Neural progenitor cell (in vitro differentiated cells): Measurements from ENCODE around the gene RNF148. TPM values are rescaled to one million over a fixed set of nuclear protein-coding genes. Genes with fewer than 3 reads are reported as not detected.

ENCODE experiments used
- DNase-seq: peaks from one replicate; pipeline ENCODE4 v3.0.0-alpha.2; 2016; ENCODE audit warnings: low spot score
- H2AFZ ChIP-seq: fragments of 200-600 bp; sonication (generic); replicated peaks from 2 replicates; pipeline ENCODE4 v1.6.1; 2016; ENCODE audit warnings: antibody characterized with exemption
- H3F3A ChIP-seq: fragments of 200-600 bp; sonication (generic); 2 replicates; pipeline ENCODE4 v1.6.1; 2016; ENCODE audit warnings: antibody characterized with exemption, low read depth
- H3K27ac ChIP-seq: fragments of 200-600 bp; sonication (generic); 2 replicates; pipeline ENCODE4 v1.5.1; 2016; ENCODE audit warnings: mild to moderate bottlenecking
- H3K27me3 ChIP-seq: fragments of 200-600 bp; sonication (generic); 2 replicates; pipeline ENCODE4 v1.6.1; 2016; ENCODE audit warnings: mild to moderate bottlenecking, moderate library complexity
- H3K36me3 ChIP-seq: fragments of 200-600 bp; sonication (generic); 2 replicates; pipeline ENCODE4 v1.5.1; 2016
- H3K4me1 ChIP-seq: fragments of 200-600 bp; sonication (generic); 2 replicates; pipeline ENCODE4 v1.6.1; 2016; ENCODE audit warnings: mixed run types
- H3K4me2 ChIP-seq: fragments of 200-600 bp; sonication (generic); 2 replicates; pipeline ENCODE4 v1.6.1; 2016
- H3K4me3 ChIP-seq: fragments of 200-600 bp; sonication (generic); 2 replicates; pipeline ENCODE4 v1.5.1; 2016
- H3K79me2 ChIP-seq: fragments of 200-600 bp; sonication (generic); 2 replicates; pipeline ENCODE4 v1.6.1; 2016; ENCODE audit warnings: low read depth
- H3K9ac ChIP-seq: fragments of 200-600 bp; sonication (generic); 2 replicates; pipeline ENCODE4 v1.6.1; 2016
- H3K9me3 ChIP-seq: fragments of 200-600 bp; sonication (generic); 2 replicates; pipeline ENCODE4 v1.5.1; 2016; ENCODE audit warnings: low read depth
- H4K20me1 ChIP-seq: fragments of 200-600 bp; sonication (generic); 2 replicates; pipeline ENCODE4 v1.6.1; 2016; ENCODE audit warnings: low read depth
- H3K27ac Mint-ChIP-seq: 3 replicates; pipeline ENCODE4 v1.8.0; 2021; ENCODE audit warnings: mixed read lengths
- H3K27me3 Mint-ChIP-seq: 2 replicates; pipeline ENCODE4 v1.8.0; 2022; ENCODE audit warnings: low read depth, mild to moderate bottlenecking, inconsistent platforms, moderate library complexity, mixed read lengths; ENCODE audit not compliant: insufficient read depth
- H3K36me3 Mint-ChIP-seq: 3 replicates; pipeline ENCODE4 v1.8.0; 2021; ENCODE audit warnings: mixed read lengths
- H3K4me1 Mint-ChIP-seq: 3 replicates; pipeline ENCODE4 v1.8.0; 2021; ENCODE audit warnings: mixed read lengths
- H3K4me3 Mint-ChIP-seq: 3 replicates; pipeline ENCODE4 v1.8.0; 2021; ENCODE audit warnings: mild to moderate bottlenecking, moderate library complexity, mixed read lengths
- H3K9me3 Mint-ChIP-seq: 3 replicates; pipeline ENCODE4 v1.8.0; 2020; ENCODE audit warnings: mixed read lengths
- CTCF ChIP-seq: fragments of 200-600 bp; sonication (generic); IDR thresholded peaks from 2 replicates; pipeline ENCODE4 v1.5.1; 2017; ENCODE audit warnings: antibody characterized with exemption, mild to moderate bottlenecking
- EZH2 ChIP-seq: fragments of 200-600 bp; sonication (generic); IDR thresholded peaks from 2 replicates; pipeline ENCODE4 v1.6.1; 2017; ENCODE audit warnings: antibody characterized with exemption, mild to moderate bottlenecking, moderate library complexity
- EZH2phosphoT487 ChIP-seq: fragments of 200-600 bp; sonication (generic); IDR thresholded peaks from 2 replicates; pipeline ENCODE4 v1.6.1; 2017; ENCODE audit warnings: antibody characterized with exemption
- total RNA-seq: library from RNA; depleted of rRNA; stranded (reverse); fragments of >200 nt; gene quantifications from 2 replicates; pipeline ENCODE4 v1.2.3, GENCODE V29; 2015; ENCODE audit warnings: low replicate concordance

Gene RNF148
- total RNA-seq, 1 donor from 2014 or later: 0.11 TPM

- Histone ChIP-seq H3K27ac (no peak overlapping the region), H3K4me1 (peaks cover 28% of the 10 kb centered on the region), H3K9ac (no peak overlapping the region), H2AFZ (no peak overlapping the region), H3F3A (peaks cover 5% of the 10 kb centered on the region), H3K27me3 (no peaks in the 10 kb centered on the region), H3K4me3 (no peak overlapping the region), H3K36me3 (no peaks in the 10 kb centered on the region), H3K9me3 (no peaks in the 10 kb centered on the region), H3K79me2 (no peaks in the 10 kb centered on the region), H3K4me2 (no peak overlapping the region), H4K20me1 (no peaks in the 10 kb centered on the region)
- peaks cover 8% of the 10 kb centered on the region for H3K27me3 Mint-ChIP-seq
- peaks cover 7% of the 10 kb centered on the region for H3K9me3 Mint-ChIP-seq
- no peak for DNase-seq
- TF ChIP-seq CTCF: no peak
- no peak for TF ChIP-seq EZH2phosphoT487
- TF ChIP-seq EZH2: no peak
- peaks cover 8% of the 10 kb centered on the region for H3K36me3 Mint-ChIP-seq
- H3K27ac Mint-ChIP-seq: peak overlapping the region; percentile 16
- no peak overlapping the region for H3K4me3 Mint-ChIP-seq
- peaks cover 29% of the 10 kb centered on the region for H3K4me1 Mint-ChIP-seq
Observed at GRCh38 chr7:122692769-122693309, 9.9 kb downstream of the RNF148 start.

- no peak overlapping the region for H3K4me3 ChIP-seq
- peaks cover 11% of the 10 kb centered on the region for H3K27me3 Mint-ChIP-seq
- no peak overlapping the region for H3K9ac ChIP-seq
- H3K9me3 ChIP-seq: no peaks in the 10 kb centered on the region
- H3K4me3 Mint-ChIP-seq: no peak overlapping the region
- no peak for DNase-seq
- H3K4me1 Mint-ChIP-seq: peaks cover 31% of the 10 kb centered on the region
- peaks cover 7% of the 10 kb centered on the region for H3K9me3 Mint-ChIP-seq
- H2AFZ ChIP-seq: no peak overlapping the region
- no peaks in the 10 kb centered on the region for H3K79me2 ChIP-seq
- no peaks in the 10 kb centered on the region for H4K20me1 ChIP-seq
- H3K36me3 ChIP-seq: no peaks in the 10 kb centered on the region
- TF ChIP-seq CTCF (no peak), EZH2phosphoT487 (no peak), EZH2 (no peak)
- H3K27me3 ChIP-seq: no peaks in the 10 kb centered on the region
- no peak overlapping the region for H3K27ac Mint-ChIP-seq
- H3F3A ChIP-seq: peaks cover 5% of the 10 kb centered on the region
- peaks cover 26% of the 10 kb centered on the region for H3K4me1 ChIP-seq
- peaks cover 8% of the 10 kb centered on the region for H3K36me3 Mint-ChIP-seq
- no peak overlapping the region for H3K27ac ChIP-seq
- H3K4me2 ChIP-seq: no peak overlapping the region
Observed at GRCh38 chr7:122691569-122692235, 11.0 kb downstream of the RNF148 start.

- DNase-seq: no peak
- no peak overlapping the region for H3K27ac ChIP-seq
- TF ChIP-seq EZH2phosphoT487 (no peak), EZH2 (no peak), CTCF (peak; percentile 20)
- H3K36me3 ChIP-seq: no peaks in the 10 kb centered on the region
- H2AFZ ChIP-seq: no peak overlapping the region
- no peak overlapping the region for H3K4me2 ChIP-seq
- H3K27me3 ChIP-seq: no peaks in the 10 kb centered on the region
- H3K4me1 ChIP-seq: peaks cover 17% of the 10 kb centered on the region
- H3K9me3 ChIP-seq: no peaks in the 10 kb centered on the region
- H3K9ac ChIP-seq: no peak overlapping the region
- peaks cover 11% of the 10 kb centered on the region for H3K27me3 Mint-ChIP-seq
- no peak overlapping the region for H3K4me3 ChIP-seq
- H3F3A ChIP-seq: no peaks in the 10 kb centered on the region
- H3K9me3 Mint-ChIP-seq: peaks cover 7% of the 10 kb centered on the region
- H4K20me1 ChIP-seq: no peaks in the 10 kb centered on the region
- no peaks in the 10 kb centered on the region for H3K79me2 ChIP-seq
- no peak overlapping the region for H3K4me3 Mint-ChIP-seq
- H3K4me1 Mint-ChIP-seq: peaks cover 15% of the 10 kb centered on the region
- H3K36me3 Mint-ChIP-seq: peaks cover 8% of the 10 kb centered on the region
- no peak overlapping the region for H3K27ac Mint-ChIP-seq
Observed at GRCh38 chr7:122689346-122690109, 13.2 kb downstream of the RNF148 start.
